D721Med (cell line): Measurements from ENCODE around the gene RETREG3.
"Not testable (repeated sequence)": the region's sequence is repeated elsewhere in the genome, so short reads cannot be mapped to it uniquely, and the experiment has no call there.

Experiments
- DNase-seq: peaks from one replicate; pipeline ENCODE4 v3.0.0; 2011; ENCODE audit warnings: low spot score; ENCODE audit not compliant: insufficient read length
- FAIRE-seq: peaks from 2 replicates; lab custom pipeline; 2011; peaks lifted over from hg19 to GRCh38; lab: Jason Lieb, UNC
- CTCF ChIP-seq: IDR thresholded peaks from 2 replicates; pipeline ENCODE4 v1.5.1; 2012; ENCODE audit warnings: mild to moderate bottlenecking, control low read depth; ENCODE audit not compliant: insufficient read depth; ENCODE audit errors: missing control alignments

RETREG3 gene

DNA sequence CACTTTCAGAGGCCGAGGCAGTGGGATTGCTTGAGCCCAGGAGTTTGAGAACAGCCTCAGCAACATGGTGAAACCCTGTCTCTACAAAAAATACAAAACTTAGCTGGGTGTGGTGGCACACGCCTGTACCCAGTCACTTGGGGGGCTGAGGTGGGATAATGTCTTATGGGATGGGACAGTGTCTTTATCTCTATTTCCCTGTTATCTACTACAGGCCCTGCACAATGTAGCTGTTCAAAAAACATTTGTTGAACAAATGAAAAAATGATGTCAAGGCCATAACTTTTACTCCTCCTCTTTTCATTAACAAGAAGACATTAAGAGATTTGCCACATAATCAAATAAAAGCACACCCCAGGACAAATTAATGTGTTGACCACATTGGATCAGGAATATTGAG is 14.1 kb upstream of the RETREG3 start:
- FAIRE-seq, result no peak
- no peak for TF ChIP-seq CTCF
- DNase-seq, result no peak

DNA sequence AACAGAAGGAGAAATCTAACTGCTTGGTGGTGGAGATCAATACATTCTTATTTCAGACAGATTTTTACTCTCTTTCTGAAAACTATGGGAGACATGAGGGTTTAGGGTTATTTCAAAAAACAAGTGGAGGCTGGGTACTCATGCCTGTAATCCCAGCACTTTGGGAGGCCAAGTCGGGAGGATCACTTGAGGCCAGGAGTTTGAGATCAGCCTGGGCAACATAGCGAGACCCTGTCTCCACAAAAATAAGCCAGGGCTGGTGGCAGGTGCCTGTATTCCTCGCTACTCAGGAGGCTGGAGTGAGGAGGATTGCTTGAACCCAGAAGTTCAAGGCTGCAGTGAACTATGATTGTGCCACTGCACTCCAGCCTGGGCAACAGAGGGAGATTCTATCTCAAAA is 12.8 kb upstream of the RETREG3 start:
- FAIRE-seq, DNase-seq: not testable (repeated sequence)

GRCh38 chr17:42618442-42619150 is 9.4 kb upstream of the RETREG3 start:
- FAIRE-seq (no peak), DNase-seq (no peak)
- TF ChIP-seq CTCF, result peak; percentile 23

DNA sequence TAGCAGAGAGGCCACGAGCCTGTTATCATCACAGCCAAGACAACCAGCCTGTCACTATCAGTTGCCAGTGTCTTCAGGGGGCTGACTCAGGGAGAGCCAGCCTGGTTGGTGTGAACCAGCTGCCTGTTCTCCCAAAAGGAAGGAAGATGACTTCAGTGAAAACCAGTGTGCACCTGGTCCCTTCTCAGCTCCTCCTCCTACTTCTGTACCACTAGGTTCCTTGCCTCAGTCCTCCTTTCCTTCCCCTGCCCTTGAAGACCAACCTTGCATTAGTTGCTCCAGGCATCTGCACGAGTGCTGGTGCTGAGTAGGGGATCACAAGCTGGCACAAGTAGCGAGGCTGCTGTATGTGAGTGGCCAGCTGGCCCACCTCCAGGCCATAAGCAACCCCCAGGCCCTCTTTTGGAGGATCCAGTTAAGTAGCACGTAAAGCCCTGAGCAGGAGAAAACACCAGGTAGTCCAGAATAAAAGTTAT is 8.8 kb upstream of the RETREG3 start:
- DNase-seq (no peak), FAIRE-seq (no peak)
- no peak for TF ChIP-seq CTCF

- TF ChIP-seq CTCF, result no peak
- no peak for FAIRE-seq
- no peak for DNase-seq
Measured at GRCh38 chr17:42613699-42614295, 4.6 kb upstream of the RETREG3 start.

- FAIRE-seq, result no peak
- no peak for DNase-seq
- no peak for TF ChIP-seq CTCF
Measured at GRCh38 chr17:42612013-42612412, 2.8 kb upstream of the RETREG3 start.

GRCh38 chr17:42609814-42610801 is 934 bp upstream of the RETREG3 start:
- DNase-seq, FAIRE-seq: not testable (repeated sequence)
